Liver (tissue), 9 donors: Measurements from ENCODE around the gene EXD3. TPM values are rescaled to one million over a fixed set of nuclear protein-coding genes. Genes with fewer than 3 reads are reported as not detected.

Experiments
- DNase-seq: peaks from one replicate; pipeline ENCODE4 v3.0.0-alpha.2; 2017; ENCODE audit warnings: low spot score
- H3K27ac ChIP-seq, 2 donors: one replicate each; pipeline ENCODE4 v1.7.0; 2013; ENCODE audit warnings: inconsistent platforms in 2 of 2, low read length in 2 of 2, control low read depth in 1 of 2, low read depth in 1 of 2, mild to moderate bottlenecking in 1 of 2
- H3K27me3 ChIP-seq, 4 donors: one replicate each; pipeline versions ENCODE4 v1.6.1 to v1.7.0; 2013; ENCODE audit warnings: low read length in 3 of 4, inconsistent platforms in 1 of 4, mild to moderate bottlenecking in 1 of 4, moderate library complexity in 1 of 4; ENCODE audit not compliant: control insufficient read depth in 4 of 4, insufficient read depth in 4 of 4
- H3K36me3 ChIP-seq, 4 donors: one replicate each; pipeline versions ENCODE4 v1.6.1 to v1.7.0; 2013; ENCODE audit warnings: low read length in 3 of 4, mild to moderate bottlenecking in 3 of 4, low read depth in 1 of 4, moderate library complexity in 1 of 4; ENCODE audit not compliant: control insufficient read depth in 4 of 4, insufficient read depth in 3 of 4
- H3K4me1 ChIP-seq, 4 donors: one replicate each; pipeline versions ENCODE4 v1.6.1 to v1.7.0; 2013; ENCODE audit warnings: low read length in 3 of 4, mild to moderate bottlenecking in 3 of 4, moderate library complexity in 1 of 4; ENCODE audit not compliant: control insufficient read depth in 4 of 4, insufficient read depth in 4 of 4
- H3K4me3 ChIP-seq, 3 donors: one replicate each; pipeline versions ENCODE4 v1.6.1 to v1.7.0; 2013; ENCODE audit warnings: low read length in 3 of 3, control low read depth in 1 of 3, low read depth in 1 of 3, mild to moderate bottlenecking in 1 of 3
- H3K9ac ChIP-seq, 2 donors: one replicate each; pipeline ENCODE4 v1.7.0; 2013; ENCODE audit warnings: low read length in 2 of 2, mild to moderate bottlenecking in 2 of 2, moderate library complexity in 2 of 2, control low read depth in 1 of 2, low read depth in 1 of 2
- H3K9me3 ChIP-seq, 4 donors: one replicate each; pipeline versions ENCODE4 v1.6.1 to v1.7.0; 2013; ENCODE audit warnings: low read length in 3 of 4; ENCODE audit not compliant: control insufficient read depth in 4 of 4
- ATF3 ChIP-seq: IDR thresholded peaks from 2 replicates; pipeline ENCODE4 v1.6.1; 2016; ENCODE audit warnings: antibody characterized with exemption
- CTCF ChIP-seq: fragments of 150-350 bp; IDR thresholded peaks from 2 replicates; pipeline ENCODE4 v1.5.1; 2017; ENCODE audit warnings: improper control_type of control experiment, low read depth, low read length; ENCODE audit not compliant: missing input control
- EGR1 ChIP-seq, 2 donors: IDR thresholded peaks; 2 replicates each; pipeline ENCODE4 v1.6.1; 2016 to 2018; ENCODE audit warnings: antibody characterized with exemption in 2 of 2, low read depth in 2 of 2
- FOXA1 ChIP-seq: IDR thresholded peaks from 2 replicates; pipeline ENCODE4 v1.6.1; 2016; ENCODE audit warnings: antibody characterized with exemption
- FOXA2 ChIP-seq: IDR thresholded peaks from 2 replicates; pipeline ENCODE4 v1.6.1; 2016; ENCODE audit warnings: antibody characterized with exemption
- GABPA ChIP-seq, 2 donors: IDR thresholded peaks in 1 of 2; conservative IDR thresholded peaks in 1 of 2; 2 replicates each; pipeline ENCODE4 v1.6.1; 2016; ENCODE audit warnings: antibody characterized with exemption in 2 of 2, mild to moderate bottlenecking in 1 of 2, moderate library complexity in 1 of 2
- HNF4A ChIP-seq, 2 donors: conservative IDR thresholded peaks; 2 replicates each; pipeline ENCODE4 v1.6.1; 2016; ENCODE audit warnings: antibody characterized with exemption in 2 of 2, mild to moderate bottlenecking in 2 of 2
- HNF4G ChIP-seq: IDR thresholded peaks from 2 replicates; pipeline ENCODE4 v1.6.1; 2016; ENCODE audit warnings: antibody characterized with exemption
- JUND ChIP-seq, 2 donors: IDR thresholded peaks; 2 replicates each; pipeline ENCODE4 v1.6.1; 2016; ENCODE audit warnings: antibody characterized with exemption in 2 of 2
- MAX ChIP-seq: IDR thresholded peaks from 2 replicates; pipeline ENCODE4 v1.6.1; 2016; ENCODE audit warnings: antibody characterized with exemption
- NR2F2 ChIP-seq: IDR thresholded peaks from 2 replicates; pipeline ENCODE4 v1.6.1; 2016; ENCODE audit warnings: antibody characterized with exemption
- RAD21 ChIP-seq, 2 donors: IDR thresholded peaks; 2 replicates each; pipeline ENCODE4 v1.6.1; 2016; ENCODE audit warnings: antibody characterized with exemption in 2 of 2, mild to moderate bottlenecking in 2 of 2
- REST ChIP-seq: IDR thresholded peaks from 2 replicates; pipeline ENCODE4 v1.6.1; 2016; ENCODE audit warnings: antibody characterized with exemption, mild to moderate bottlenecking
- RXRA ChIP-seq, 2 donors: IDR thresholded peaks; 2 replicates each; pipeline ENCODE4 v1.6.1; 2017 to 2018; ENCODE audit warnings: antibody characterized with exemption in 2 of 2, mild to moderate bottlenecking in 1 of 2
- SP1 ChIP-seq: IDR thresholded peaks from 2 replicates; pipeline ENCODE4 v1.6.1; 2018; ENCODE audit warnings: antibody characterized with exemption, mild to moderate bottlenecking
- TAF1 ChIP-seq: conservative IDR thresholded peaks from 2 replicates; pipeline ENCODE4 v1.6.1; 2016; ENCODE audit warnings: antibody characterized with exemption, mild to moderate bottlenecking
- YY1 ChIP-seq: IDR thresholded peaks from 2 replicates; pipeline ENCODE4 v1.6.1; 2016; ENCODE audit warnings: antibody characterized with exemption, mild to moderate bottlenecking
- ZBTB33 ChIP-seq: IDR thresholded peaks from 2 replicates; pipeline ENCODE4 v1.6.1; 2016; ENCODE audit warnings: antibody characterized with exemption
- WGBS: extraction: QIAGEN DNeasy Blood & Tissue Kit; methylation state at CpG from one replicate; pipeline ENCODE4 v1.1.7; 2013; 5-methylcytosine and 5-hydroxymethylcytosine counted together
- polyA plus RNA-seq, 2 donors: library from polyadenylated mRNA; stranded (reverse) in 1 of 2; unstranded in 1 of 2; fragments of 200-250 nt in 1 of 2; fragments of >200 nt in 1 of 2; fragmentation: Nextera tagmentation in 1 of 2; extraction: Ambion mirVana in 1 of 2; gene quantifications; one replicate each; pipeline versions ENCODE4 v1.2.1 to v1.2.3, GENCODE V29; 2013 to 2015
- total RNA-seq, 2 donors: library from RNA; depleted of rRNA; stranded (reverse); fragments of >200 nt; gene quantifications; one replicate each; pipeline ENCODE4 v1.2.3, GENCODE V29; 2014
- donor health status: healthy.
- donor health status: healthy.
- donor health status: healthy.
- donor health status: healthy.
- donor health status: healthy.

Gene EXD3
- total and polyA plus RNA-seq, 4 donors: 2.5 to 6.7 (median 3.7) TPM

GRCh38 chr9:137383081-137383783 lies 39.7 kb downstream of the EXD3 start:
- no peak for DNase-seq
- no peak overlapping the region for H3K4me3 ChIP-seq
- no peaks in the 10 kb centered on the region for H3K27me3 ChIP-seq
- no peaks in the 10 kb centered on the region for H3K36me3 ChIP-seq
- H3K9me3 ChIP-seq: no peaks in the 10 kb centered on the region
- TF ChIP-seq FOXA2 (no peak), REST (no peak), TAF1 (no peak), MAX (no peak), RXRA (IDR thresholded peaks at IDR 0.05) (no peak), RAD21 (IDR thresholded peaks at IDR 0.05) (no peak), SP1 (no peak), EGR1 (IDR thresholded peaks at IDR 0.05; ENCODE audit: low read depth in 2 of 2) (no peak), CTCF (no peak), ATF3 (no peak), NR2F2 (no peak), FOXA1 (no peak), HNF4G (no peak), HNF4A (conservative IDR thresholded peaks at IDR 0.05) (no peak), ZBTB33 (no peak), YY1 (no peak), GABPA (IDR thresholded peaks at IDR 0.05 in 1 of 2, conservative IDR thresholded peaks at IDR 0.05 in 1 of 2) (no peak), JUND (IDR thresholded peaks at IDR 0.05) (no peak)
- H3K4me1 ChIP-seq: peaks cover 3 to 7% (median 5%) of the 10 kb centered on the region in 4 donors
- 85% methylated on average over 27 of the region's 27 CpGs for WGBS
- no peak overlapping the region for H3K9ac ChIP-seq
- no peak overlapping the region for H3K27ac ChIP-seq
